Parathyroid adenoma (tissue), 2 donors: ENCODE measurements around the gene MOB1B.
A peak's percentile ranks its signal among the peaks of the same experiment; 100 is the strongest.

Experiments
- H2AFZ ChIP-seq: fragments of 300-600 bp; sonication (generic); one replicate; pipeline ENCODE4 v1.7.0; 2017; ENCODE audit warnings: antibody characterized with exemption, mild to moderate bottlenecking
- H3K27ac ChIP-seq: fragments of 300-600 bp; sonication (generic); one replicate; pipeline ENCODE4 v1.7.0; 2017
- H3K27me3 ChIP-seq: fragments of 300-600 bp; sonication (generic); one replicate; pipeline ENCODE4 v1.7.0; 2017; ENCODE audit warnings: low read length; ENCODE audit not compliant: control insufficient read depth, insufficient read depth
- H3K36me3 ChIP-seq: fragments of 300-600 bp; sonication (generic); one replicate; pipeline ENCODE4 v1.7.0; 2017; ENCODE audit warnings: low read length; ENCODE audit not compliant: control insufficient read depth, insufficient read depth
- H3K4me1 ChIP-seq: fragments of 300-600 bp; sonication (generic); one replicate; pipeline ENCODE4 v1.7.0; 2017; ENCODE audit warnings: control low read depth
- H3K4me2 ChIP-seq: fragments of 300-600 bp; sonication (generic); one replicate; pipeline ENCODE4 v1.7.0; 2017; ENCODE audit warnings: low read length
- H3K4me3 ChIP-seq: fragments of 300-600 bp; sonication (generic); one replicate; pipeline ENCODE4 v1.7.0; 2017; ENCODE audit warnings: low read depth, low read length
- H3K79me2 ChIP-seq: fragments of 300-600 bp; sonication (generic); one replicate; pipeline ENCODE4 v1.7.0; 2017; ENCODE audit warnings: control low read depth
- H3K9ac ChIP-seq: fragments of 300-600 bp; sonication (generic); one replicate; pipeline ENCODE4 v1.7.0; 2017; ENCODE audit warnings: mild to moderate bottlenecking
- H3K9me3 ChIP-seq: fragments of 300-600 bp; sonication (generic); one replicate; pipeline ENCODE4 v1.7.0; 2017; ENCODE audit warnings: low read length; ENCODE audit not compliant: control insufficient read depth
- TF ChIP-seq, protein P1 (sequence below): fragments of 300-600 bp; sonication (generic); IDR thresholded peaks from one replicate; pipeline ENCODE4 v1.7.0; 2017; ENCODE audit warnings: antibody characterized with exemption, mild to moderate bottlenecking
- donor health status: primary hyperparathyroidism.

Gene MOB1B

GRCh38 chr4:70901984-70902576 lies at the start of gene MOB1B:
TSS of gene MOB1B (plus strand) at chr4:70902369. CDS start at chr4:70902537, 168 bp downstream.
- Histone ChIP-seq H3K79me2 (no peaks in the 10 kb centered on the region), H3K36me3 (no peaks in the 10 kb centered on the region), H2AFZ (peak within 1 kb of the TSS; percentile 98), H3K27me3 (no peaks in the 10 kb centered on the region), H3K4me2 (peak within 1 kb of the TSS; percentile 75), H3K9me3 (no peaks in the 10 kb centered on the region), H3K9ac (no peak within 1 kb of the TSS), H3K27ac (peak within 1 kb of the TSS; percentile 60), H3K4me1 (no peaks in the 10 kb centered on the region), H3K4me3 (peak within 1 kb of the TSS; percentile 84)
- TF ChIP-seq, protein P1, sequence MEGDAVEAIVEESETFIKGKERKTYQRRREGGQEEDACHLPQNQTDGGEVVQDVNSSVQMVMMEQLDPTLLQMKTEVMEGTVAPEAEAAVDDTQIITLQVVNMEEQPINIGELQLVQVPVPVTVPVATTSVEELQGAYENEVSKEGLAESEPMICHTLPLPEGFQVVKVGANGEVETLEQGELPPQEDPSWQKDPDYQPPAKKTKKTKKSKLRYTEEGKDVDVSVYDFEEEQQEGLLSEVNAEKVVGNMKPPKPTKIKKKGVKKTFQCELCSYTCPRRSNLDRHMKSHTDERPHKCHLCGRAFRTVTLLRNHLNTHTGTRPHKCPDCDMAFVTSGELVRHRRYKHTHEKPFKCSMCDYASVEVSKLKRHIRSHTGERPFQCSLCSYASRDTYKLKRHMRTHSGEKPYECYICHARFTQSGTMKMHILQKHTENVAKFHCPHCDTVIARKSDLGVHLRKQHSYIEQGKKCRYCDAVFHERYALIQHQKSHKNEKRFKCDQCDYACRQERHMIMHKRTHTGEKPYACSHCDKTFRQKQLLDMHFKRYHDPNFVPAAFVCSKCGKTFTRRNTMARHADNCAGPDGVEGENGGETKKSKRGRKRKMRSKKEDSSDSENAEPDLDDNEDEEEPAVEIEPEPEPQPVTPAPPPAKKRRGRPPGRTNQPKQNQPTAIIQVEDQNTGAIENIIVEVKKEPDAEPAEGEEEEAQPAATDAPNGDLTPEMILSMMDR: peak; percentile 18

DNA sequence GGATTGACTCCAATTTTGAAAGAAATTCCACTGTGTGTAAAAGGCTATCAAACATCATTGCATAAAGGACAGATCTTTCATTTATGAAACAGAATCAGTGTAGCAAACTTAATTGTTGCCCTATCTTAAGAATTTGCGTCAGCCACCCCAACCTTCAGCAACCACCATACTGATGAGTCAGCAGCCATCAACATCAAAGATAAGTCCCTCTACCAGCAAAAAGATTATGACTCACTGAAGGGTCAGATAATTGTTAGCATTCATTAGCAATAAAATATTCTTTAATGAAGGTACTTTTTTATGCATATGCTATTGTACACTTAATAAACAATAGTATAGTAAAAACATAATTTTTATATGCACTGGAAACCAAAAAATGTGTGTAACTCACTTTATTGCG lies 46.7 kb upstream of the MOB1B start:
- Histone ChIP-seq H3K27me3 (no peaks in the 10 kb centered on the region), H3K79me2 (no peaks in the 10 kb centered on the region), H3K4me1 (no peaks in the 10 kb centered on the region), H3K4me3 (no peak overlapping the region), H3K9ac (no peak overlapping the region), H3K27ac (no peak overlapping the region), H3K36me3 (no peaks in the 10 kb centered on the region), H3K4me2 (no peak overlapping the region), H3K9me3 (no peaks in the 10 kb centered on the region), H2AFZ (no peak overlapping the region)
- TF ChIP-seq, protein P1: no peak

GRCh38 chr4:70858454-70858853 lies 43.7 kb upstream of the MOB1B start:
- H3K9me3 ChIP-seq: no peaks in the 10 kb centered on the region
- TF ChIP-seq, protein P1: no peak
- no peaks in the 10 kb centered on the region for H3K27me3 ChIP-seq
- H3K4me1 ChIP-seq: no peaks in the 10 kb centered on the region
- no peak overlapping the region for H3K27ac ChIP-seq
- H3K9ac ChIP-seq: no peak overlapping the region
- H3K79me2 ChIP-seq: no peaks in the 10 kb centered on the region
- H2AFZ ChIP-seq: no peak overlapping the region
- H3K4me3 ChIP-seq: no peak overlapping the region
- H3K4me2 ChIP-seq: no peak overlapping the region
- no peaks in the 10 kb centered on the region for H3K36me3 ChIP-seq

DNA sequence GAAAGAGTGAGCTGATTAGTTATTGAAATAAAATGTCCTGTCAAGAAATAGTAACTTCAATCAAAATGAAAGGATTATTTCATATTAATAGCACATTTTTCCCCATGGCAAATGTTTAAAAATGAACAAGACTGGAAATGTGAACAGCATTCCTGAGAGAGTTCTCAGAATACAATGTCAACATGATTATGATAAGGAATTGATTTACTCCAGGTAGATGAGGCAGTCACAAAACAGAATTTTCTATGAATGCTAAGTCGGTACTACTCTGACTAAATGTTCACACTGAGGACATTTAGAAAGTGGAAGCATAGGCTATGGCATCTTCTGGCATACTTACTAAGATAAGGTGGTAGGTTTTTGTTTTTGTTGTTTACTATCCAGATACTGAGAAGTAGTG lies 43.1 kb upstream of the MOB1B start:
- TF ChIP-seq, protein P1: no peak
- no peak overlapping the region for H3K4me3 ChIP-seq
- H3K4me1 ChIP-seq: no peaks in the 10 kb centered on the region
- H3K9me3 ChIP-seq: no peaks in the 10 kb centered on the region
- H2AFZ ChIP-seq: no peak overlapping the region
- no peak overlapping the region for H3K4me2 ChIP-seq
- H3K36me3 ChIP-seq: no peaks in the 10 kb centered on the region
- no peaks in the 10 kb centered on the region for H3K27me3 ChIP-seq
- H3K9ac ChIP-seq: no peak overlapping the region
- H3K79me2 ChIP-seq: no peaks in the 10 kb centered on the region
- H3K27ac ChIP-seq: no peak overlapping the region
